GM18526 (cell line): ENCODE results near the gene TAF11L13.

ENCODE experiments used
- POLR2A ChIP-seq: IDR thresholded peaks from 3 replicates; pipeline ENCODE4 v1.6.1; 2011; ENCODE audit not compliant: insufficient read length; ENCODE audit errors: extremely low read depth

Gene TAF11L13

GRCh38 chr5:17666726-17667235, 34.9 kb downstream of the TAF11L13 start:
- no peak for TF ChIP-seq POLR2A

DNA sequence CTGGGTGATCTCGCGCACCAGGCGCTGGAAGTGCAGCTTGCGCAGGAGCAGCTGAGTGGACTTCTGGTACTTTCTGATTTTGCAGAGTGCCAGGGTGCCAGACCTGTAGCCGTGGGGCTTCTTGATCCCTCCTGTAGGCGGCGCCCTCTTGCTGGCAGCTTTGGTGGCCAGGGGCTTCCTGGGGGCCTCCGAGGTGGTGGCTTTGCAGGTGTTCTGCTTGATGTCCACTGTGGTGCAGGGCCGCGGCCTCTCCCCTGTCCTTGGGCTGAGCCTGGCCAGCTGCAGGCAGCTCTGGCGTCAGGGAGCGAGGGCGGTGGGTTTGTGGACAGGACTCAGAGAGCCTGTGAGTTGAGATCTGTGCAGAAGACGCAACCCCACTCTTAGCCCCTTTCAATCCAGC, 38.5 kb downstream of the TAF11L13 start:
- no peak for TF ChIP-seq POLR2A

DNA sequence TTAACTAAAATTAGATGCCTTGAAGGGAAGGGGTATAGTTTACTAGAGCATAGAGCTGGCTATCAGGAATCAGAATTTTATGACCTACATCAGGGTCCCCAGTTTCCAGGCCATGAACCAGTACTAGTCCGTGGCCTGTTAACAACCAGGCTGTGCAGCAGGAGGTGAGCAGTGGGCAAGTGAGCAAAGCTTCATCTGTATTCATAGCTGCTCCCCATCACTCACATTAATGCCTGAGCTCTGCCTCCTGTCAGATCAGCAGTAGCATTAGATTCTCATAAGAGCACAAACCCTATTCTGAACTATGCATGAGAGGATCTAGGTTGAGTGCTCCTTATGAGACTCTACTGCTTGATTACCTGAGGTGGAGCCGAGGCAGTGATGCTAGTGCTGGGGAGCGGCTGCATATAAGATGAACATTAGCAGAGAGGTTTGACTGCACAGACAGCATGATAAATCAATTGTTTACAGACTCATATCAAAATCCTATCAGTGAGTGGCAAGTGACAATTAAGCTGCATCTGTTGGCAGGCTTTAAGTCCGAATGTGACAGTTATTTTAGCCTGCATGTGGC, 47.0 kb downstream of the TAF11L13 start:
- no peak for TF ChIP-seq POLR2A

DNA sequence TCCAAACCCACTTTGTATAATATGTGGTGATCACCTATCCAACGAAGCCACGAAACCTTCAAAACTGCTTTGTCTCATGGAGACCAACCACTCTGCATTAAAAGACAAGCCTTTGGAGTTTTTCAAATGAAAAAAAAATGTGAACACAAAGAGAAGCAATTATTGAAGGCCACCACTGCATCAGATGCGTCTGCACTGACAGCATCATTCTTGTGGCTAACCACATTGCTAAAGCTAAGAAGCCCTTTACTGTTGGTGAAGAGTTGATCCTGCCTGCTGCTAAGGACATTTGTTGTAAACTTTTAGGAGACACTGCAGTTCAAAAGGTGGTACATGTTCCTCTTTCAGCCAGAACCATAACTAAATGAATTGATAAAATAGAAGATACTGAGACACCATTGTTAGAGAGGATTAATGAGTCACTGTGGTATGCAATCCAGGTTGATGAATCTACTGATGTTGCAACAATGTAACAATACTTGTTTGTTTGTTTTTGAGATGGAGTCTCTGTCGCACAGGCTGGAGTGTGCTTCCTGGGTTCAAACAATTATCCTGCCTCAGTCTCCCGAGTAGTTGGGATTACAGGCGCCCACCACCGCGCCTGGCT, 47.8 kb downstream of the TAF11L13 start:
- no peak for TF ChIP-seq POLR2A

DNA sequence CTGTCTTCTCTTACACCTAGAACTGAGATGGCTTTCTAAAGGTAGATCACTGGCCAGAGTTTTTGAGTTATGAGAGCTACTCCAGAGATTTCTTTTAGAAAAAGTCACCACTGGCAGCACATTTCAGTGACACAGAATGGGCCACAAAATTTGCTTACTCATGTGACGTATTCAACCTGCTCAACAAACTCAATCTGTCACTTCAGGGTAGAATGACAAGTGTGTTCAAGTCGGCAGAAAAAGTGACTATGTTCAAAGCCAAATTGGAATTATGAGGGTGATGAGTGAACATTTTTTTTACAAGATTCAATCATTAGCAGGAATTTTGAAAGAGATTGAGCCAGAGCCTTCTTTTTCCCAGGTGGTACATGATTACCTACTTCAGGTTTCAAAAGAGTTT, 48.8 kb downstream of the TAF11L13 start:
- no peak for TF ChIP-seq POLR2A
